KOPT-K1 (cell line): Measurements from ENCODE around the gene POLN.

Experiments used
- H3K27ac ChIP-seq: fragments of 200-600 bp; sonication (generic); 2 replicates; pipeline ENCODE4 v1.5.1; 2016; ENCODE audit warnings: antibody characterized with exemption, mild to moderate bottlenecking, low read depth, low read length; ENCODE audit not compliant: poor library complexity, severe bottlenecking
- H3K36me3 ChIP-seq: fragments of 200-600 bp; sonication (generic); 2 replicates; pipeline ENCODE4 v1.5.1; 2017; ENCODE audit warnings: antibody characterized with exemption, mild to moderate bottlenecking, low read length, moderate library complexity; ENCODE audit not compliant: insufficient read depth
- H3K9me3 ChIP-seq: fragments of 200-600 bp; sonication (generic); 2 replicates; pipeline ENCODE4 v1.5.1; 2017; ENCODE audit warnings: antibody characterized with exemption, low read length, mild to moderate bottlenecking; ENCODE audit not compliant: insufficient read depth, poor library complexity, severe bottlenecking

POLN gene

GRCh38 chr4:2071252-2071911 lies 170.5 kb downstream of the POLN start:
- Histone ChIP-seq H3K36me3 (no peaks in the 10 kb centered on the region), H3K9me3 (no peaks in the 10 kb centered on the region), H3K27ac (no peak overlapping the region)

- no peak overlapping the region for H3K27ac ChIP-seq
- H3K36me3 ChIP-seq = no peaks in the 10 kb centered on the region
Observed at GRCh38 chr4:2070421-2071251, 171.3 kb downstream of the POLN start.

GRCh38 chr4:2069986-2070385 lies 171.9 kb downstream of the POLN start:
- H3K36me3 ChIP-seq = no peaks in the 10 kb centered on the region
- no peak overlapping the region for H3K27ac ChIP-seq
- no peaks in the 10 kb centered on the region for H3K9me3 ChIP-seq

More at GRCh38 chr4:2070421-2071251, 171.3 kb downstream of the POLN start:
- no peaks in the 10 kb centered on the region for H3K9me3 ChIP-seq

- Histone ChIP-seq H3K27ac (no peak overlapping the region), H3K36me3 (no peaks in the 10 kb centered on the region)
Observed at GRCh38 chr4:2069161-2069971, 172.6 kb downstream of the POLN start.

GRCh38 chr4:2068566-2068965 lies 173.4 kb downstream of the POLN start:
- H3K27ac ChIP-seq = no peak overlapping the region
- H3K36me3 ChIP-seq = no peaks in the 10 kb centered on the region
- H3K9me3 ChIP-seq = no peaks in the 10 kb centered on the region

More at GRCh38 chr4:2069161-2069971, 172.6 kb downstream of the POLN start:
- no peaks in the 10 kb centered on the region for H3K9me3 ChIP-seq

- Histone ChIP-seq H3K9me3 (no peaks in the 10 kb centered on the region), H3K27ac (no peak overlapping the region), H3K36me3 (no peaks in the 10 kb centered on the region)
Observed at GRCh38 chr4:2068198-2068470, 173.8 kb downstream of the POLN start.

GRCh38 chr4:2067446-2068197 lies 174.3 kb downstream of the POLN start:
- Histone ChIP-seq H3K9me3 (no peaks in the 10 kb centered on the region), H3K36me3 (no peaks in the 10 kb centered on the region), H3K27ac (no peak overlapping the region)

- H3K36me3 ChIP-seq = no peaks in the 10 kb centered on the region
- no peaks in the 10 kb centered on the region for H3K9me3 ChIP-seq
- no peak overlapping the region for H3K27ac ChIP-seq
Observed at GRCh38 chr4:2066571-2067445, 175.1 kb downstream of the POLN start.

- H3K9me3 ChIP-seq = no peaks in the 10 kb centered on the region
- H3K36me3 ChIP-seq = no peaks in the 10 kb centered on the region
- H3K27ac ChIP-seq = no peak overlapping the region
Observed at GRCh38 chr4:2066011-2066551, 175.8 kb downstream of the POLN start.

- H3K27ac ChIP-seq = no peak overlapping the region
- no peaks in the 10 kb centered on the region for H3K9me3 ChIP-seq
- no peaks in the 10 kb centered on the region for H3K36me3 ChIP-seq
Observed at GRCh38 chr4:2065106-2065930, 176.6 kb downstream of the POLN start.

GRCh38 chr4:2064276-2064991 lies 177.5 kb downstream of the POLN start:
- Histone ChIP-seq H3K27ac (no peak overlapping the region), H3K36me3 (no peaks in the 10 kb centered on the region), H3K9me3 (no peaks in the 10 kb centered on the region)

- no peak overlapping the region for H3K27ac ChIP-seq
- no peaks in the 10 kb centered on the region for H3K36me3 ChIP-seq
- no peaks in the 10 kb centered on the region for H3K9me3 ChIP-seq
Observed at GRCh38 chr4:2063557-2064275, 178.2 kb downstream of the POLN start.
